Measurements from ENCODE around the gene PLXDC2.

The PLXDC2 gene

GRCh38 chr10:20288060-20288459 is 471.8 kb downstream of the PLXDC2 start:
- no peak for DNase-seq (ENCODE audit: low read depth)
- no peak for TF ChIP-seq CTCF (conservative IDR thresholded peaks at IDR 0.05; ENCODE audit: low read depth, low read length)
- no peak overlapping the region for H3K4me3 ChIP-seq (ENCODE audit: low read length)

GRCh38 chr10:20289070-20289828 is 473.0 kb downstream of the PLXDC2 start:
- TF ChIP-seq CTCF (conservative IDR thresholded peaks at IDR 0.05; ENCODE audit: low read depth, low read length): no peak
- no peak overlapping the region for H3K4me3 ChIP-seq (ENCODE audit: low read length)
- DNase-seq (ENCODE audit: low read depth): no peak

GRCh38 chr10:20298417-20298816 is 482.2 kb downstream of the PLXDC2 start:
- DNase-seq (ENCODE audit: low read depth): no peak
- no peak for TF ChIP-seq CTCF (conservative IDR thresholded peaks at IDR 0.05; ENCODE audit: low read depth, low read length)
- H3K4me3 ChIP-seq (ENCODE audit: low read length): no peak overlapping the region

GRCh38 chr10:20299034-20299736 is 483.0 kb downstream of the PLXDC2 start:
- H3K4me3 ChIP-seq (ENCODE audit: low read length): no peak overlapping the region
- DNase-seq (ENCODE audit: low read depth): peak; percentile 38
- no peak for TF ChIP-seq CTCF (conservative IDR thresholded peaks at IDR 0.05; ENCODE audit: low read depth, low read length)

- no peak for TF ChIP-seq CTCF (conservative IDR thresholded peaks at IDR 0.05; ENCODE audit: low read depth, low read length)
- no peak for DNase-seq (ENCODE audit: low read depth)
Measured at GRCh38 chr10:20300735-20301134, 484.5 kb downstream of the PLXDC2 start.

GRCh38 chr10:20302033-20302432 is 485.8 kb downstream of the PLXDC2 start:
- no peak for TF ChIP-seq CTCF (conservative IDR thresholded peaks at IDR 0.05; ENCODE audit: low read depth, low read length)
- H3K4me3 ChIP-seq (ENCODE audit: low read length): no peak overlapping the region
- peak; percentile 34 for DNase-seq (ENCODE audit: low read depth)

More at GRCh38 chr10:20300735-20301134, 484.5 kb downstream of the PLXDC2 start:
- no peak overlapping the region for H3K4me3 ChIP-seq (ENCODE audit: low read length)
